B cell (primary cell): ENCODE data around the gene SPEN. TPM values are rescaled to one million over a fixed set of nuclear protein-coding genes. Genes with fewer than 3 reads are reported as not detected.

ENCODE experiments used
- ATAC-seq: fragments of 200-7000 bp; cut with Tn5 transposase; one replicate; pipeline ENCODE4 v1.10.0; 2021; ENCODE audit warnings: low read depth, mild to moderate bottlenecking, moderate number of reproducible peaks, moderate library complexity
- CTCF ChIA-PET: fragments of 350-600 bp; sonication (Branson Sonifier 250); formaldehyde crosslinking; loops from one replicate; lab custom pipeline; 2021; ENCODE audit warnings: antibody characterized with exemption, inconsistent platforms; lab: Charles Lee
- POLR2A ChIA-PET: fragments of 350-600 bp; sonication (Branson Sonifier 250); formaldehyde crosslinking; loops from one replicate; lab custom pipeline; 2021; ENCODE audit warnings: antibody characterized with exemption; lab: Charles Lee
- DNase-seq: peaks from one replicate; pipeline ENCODE4 v3.0.0; 2013
- H2AFZ ChIP-seq: 2 replicates; pipeline ENCODE4 v1.6.1; 2012; ENCODE audit warnings: mild to moderate bottlenecking, low read depth, low read length; ENCODE audit not compliant: insufficient read depth, poor library complexity, severe bottlenecking
- H3K27ac ChIP-seq, 2 donors: 1 replicate in 1 of 2; 2 replicates in 1 of 2; pipeline ENCODE4 v1.5.1; 2012 to 2013; ENCODE audit warnings: low read length in 2 of 2, mild to moderate bottlenecking in 2 of 2, moderate library complexity in 1 of 2
- H3K27me3 ChIP-seq, 4 experiments: fragments of 200-600 bp in 1 of 4; sonication (generic) in 1 of 4; replicated peaks in 1 of 4; 1 replicate in 2 of 4; 2 replicates in 2 of 4; pipeline versions ENCODE4 v1.6.1 to v1.7.0; 2013 to 2016; ENCODE audit warnings: low read length in 3 of 4, mild to moderate bottlenecking in 2 of 4, mixed read lengths in 1 of 4, moderate library complexity in 1 of 4; ENCODE audit not compliant: insufficient read depth in 4 of 4, control insufficient read depth in 3 of 4; ENCODE audit errors: control extremely low read depth in 1 of 4
- H3K36me3 ChIP-seq, 2 experiments: replicated peaks in 1 of 2; 1 replicate in 1 of 2; 2 replicates in 1 of 2; pipeline versions ENCODE4 v1.6.1 to v1.7.1; 2013; ENCODE audit warnings: low read length in 1 of 2; ENCODE audit not compliant: insufficient read depth in 2 of 2, control insufficient read depth in 1 of 2; ENCODE audit errors: control extremely low read depth in 1 of 2, extremely low read depth in 1 of 2
- H3K4me1 ChIP-seq, 2 donors: fragments of 200-600 bp in 1 of 2; sonication (generic) in 1 of 2; 1 replicate in 1 of 2; 2 replicates in 1 of 2; pipeline versions ENCODE4 v1.5.1 to v1.6.1; 2013 to 2017; ENCODE audit warnings: low read length in 2 of 2; ENCODE audit not compliant: control insufficient read depth in 2 of 2, insufficient read depth in 2 of 2
- H3K4me2 ChIP-seq: replicated peaks from 2 replicates; pipeline ENCODE3; 2012; ENCODE audit warnings: mild to moderate bottlenecking, low read depth, low read length; ENCODE audit not compliant: poor library complexity, severe bottlenecking
- H3K4me3 ChIP-seq, 5 experiments: fragments of 200-600 bp in 1 of 5; sonication (generic) in 1 of 5; 1 replicate in 3 of 5; 2 replicates in 2 of 5; pipeline versions ENCODE4 v1.5.1 to v1.7.0; 2011 to 2016; ENCODE audit warnings: low read length in 4 of 5, mild to moderate bottlenecking in 4 of 5, low read depth in 2 of 5, control low read depth in 1 of 5, moderate library complexity in 1 of 5; ENCODE audit not compliant: insufficient read depth in 1 of 5; ENCODE audit errors: control extremely low read depth in 1 of 5, extremely low read depth in 1 of 5
- H3K79me2 ChIP-seq: fragments of 200-600 bp; sonication (generic); one replicate; pipeline ENCODE4 v1.6.0; 2016; ENCODE audit warnings: low read length; ENCODE audit not compliant: control insufficient read depth, insufficient read depth
- H3K9ac ChIP-seq: fragments of 200-600 bp; sonication (generic); 2 replicates; pipeline ENCODE4 v1.6.1; 2017; ENCODE audit warnings: mild to moderate bottlenecking, low read length, moderate library complexity
- H3K9me3 ChIP-seq, 3 donors: one replicate each; pipeline versions ENCODE4 v1.6.1 to v1.7.1; 2013; ENCODE audit warnings: low read length in 2 of 3; ENCODE audit not compliant: control insufficient read depth in 2 of 3, insufficient read depth in 1 of 3; ENCODE audit errors: control extremely low read depth in 1 of 3
- H4K20me1 ChIP-seq: 2 replicates; pipeline ENCODE4 v1.6.0; 2012; ENCODE audit warnings: mild to moderate bottlenecking, low read length; ENCODE audit not compliant: insufficient read depth, control insufficient read depth, poor library complexity, severe bottlenecking
- H3K27ac Mint-ChIP-seq: one replicate; pipeline ENCODE4 v1.8.0; 2021; ENCODE audit warnings: mixed read lengths
- H3K27me3 Mint-ChIP-seq: one replicate; pipeline ENCODE4 v1.8.0; 2021; ENCODE audit warnings: mixed read lengths
- H3K4me1 Mint-ChIP-seq: one replicate; pipeline ENCODE4 v1.8.0; 2021; ENCODE audit warnings: mixed read lengths
- H3K4me3 Mint-ChIP-seq: one replicate; pipeline ENCODE4 v1.8.0; 2021; ENCODE audit warnings: mixed read lengths
- H3K9me3 Mint-ChIP-seq: one replicate; pipeline ENCODE4 v1.8.0; 2022; ENCODE audit warnings: mixed read lengths; ENCODE audit not compliant: insufficient read depth
- EZH2 ChIP-seq: IDR thresholded peaks from 2 replicates; pipeline ENCODE4 v1.6.1; 2012; ENCODE audit warnings: borderline replicate concordance, low read depth, mild to moderate bottlenecking, moderate library complexity, low read length; ENCODE audit not compliant: insufficient read depth, poor library complexity, severe bottlenecking
- WGBS: methylation state at CpG from one replicate; pipeline ENCODE4 v1.1.5; 2013; ENCODE audit warnings: missing lambda C conversion rate; ENCODE audit not compliant: insufficient coverage; 5-methylcytosine and 5-hydroxymethylcytosine counted together
- intact Hi-C: fragments of 100-400 bp; cut with micrococcal nuclease; formaldehyde crosslinking; loops from one replicate; pipeline ENCODE4 v1.10.0; 2022
- polyA plus RNA-seq: library from polyadenylated mRNA; depleted of rRNA; stranded (reverse); fragments of >200 nt; gene quantifications from 2 replicates; pipeline ENCODE4 v1.2.3, GENCODE V29; 2012
- total RNA-seq, 2 donors: library from RNA; stranded (reverse); fragments of 120-200 nt in 1 of 2; gene quantifications; 1 replicate in 1 of 2; 2 replicates in 1 of 2; pipeline versions ENCODE4 v1.2.3 to v1.2.4, GENCODE V29; 2013 to 2022
- TF ChIP-seq, protein P1 (sequence below): fragments of 200-600 bp; IDR thresholded peaks from one replicate; pipeline ENCODE4 v1.8.0; 2022; ENCODE audit warnings: antibody characterized with exemption, mild to moderate bottlenecking

The SPEN gene
- total and polyA plus RNA-seq, 2 donors (not counting 1 experiment from before 2014, with no cell fraction given), result 29.1 to 126 TPM

DNA sequence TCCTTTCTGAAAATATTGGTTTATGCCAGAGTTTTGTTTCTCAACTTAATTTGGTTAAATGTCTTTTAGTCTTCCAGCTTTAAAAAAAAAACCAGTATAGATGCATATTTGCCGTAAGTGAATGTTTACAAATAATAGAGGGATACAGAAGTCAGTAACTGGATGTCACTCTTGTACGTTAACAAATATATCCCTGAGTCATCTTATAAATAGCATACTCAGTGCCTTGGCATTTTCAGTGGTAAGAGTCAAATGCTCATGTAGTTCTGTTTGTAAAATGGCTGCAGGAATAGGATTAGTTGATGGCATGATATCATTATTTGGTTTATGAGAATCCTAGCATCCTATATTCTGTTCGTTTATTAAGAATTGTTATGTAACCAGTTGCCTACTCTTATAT lies 55.4 kb downstream of the SPEN start:
- peaks cover 3 to 13% of the 10 kb centered on the region in 2 experiments for H3K36me3 ChIP-seq
- ChIA-PET POLR2A (no interaction called here), CTCF (interaction anchor here (0.9 to 2.2 kb wide), 2 partner anchors 82 to 87 kb away, joined by 3 to 8 read pairs; no protein-coding TSS in a partner anchor)
- DNase-seq (no peak), ATAC-seq (no peak)
- H3K27ac Mint-ChIP-seq, result no peak overlapping the region
- no peaks in the 10 kb centered on the region for H3K9me3 Mint-ChIP-seq
- no peak overlapping the region for H3K9ac ChIP-seq
- H3K4me1 Mint-ChIP-seq, result peaks cover 27% of the 10 kb centered on the region
- H3K4me2 ChIP-seq, result no peak overlapping the region
- no peaks in the 10 kb centered on the region for H3K4me1 ChIP-seq
- no peak overlapping the region for H2AFZ ChIP-seq
- WGBS, result no CpG with 5 or more reads among the region's 3 CpGs
- H4K20me1 ChIP-seq, result peaks cover 70% of the 10 kb centered on the region
- intact Hi-C loops, result no loop called here
- H3K4me3 Mint-ChIP-seq, result no peak overlapping the region
- no peaks in the 10 kb centered on the region for H3K27me3 Mint-ChIP-seq
- no peaks in the 10 kb centered on the region for H3K9me3 ChIP-seq
- no peaks in the 10 kb centered on the region for H3K27me3 ChIP-seq
- H3K4me3 ChIP-seq, result no peak overlapping the region
- no peak overlapping the region for H3K27ac ChIP-seq
- TF ChIP-seq, protein P1, sequence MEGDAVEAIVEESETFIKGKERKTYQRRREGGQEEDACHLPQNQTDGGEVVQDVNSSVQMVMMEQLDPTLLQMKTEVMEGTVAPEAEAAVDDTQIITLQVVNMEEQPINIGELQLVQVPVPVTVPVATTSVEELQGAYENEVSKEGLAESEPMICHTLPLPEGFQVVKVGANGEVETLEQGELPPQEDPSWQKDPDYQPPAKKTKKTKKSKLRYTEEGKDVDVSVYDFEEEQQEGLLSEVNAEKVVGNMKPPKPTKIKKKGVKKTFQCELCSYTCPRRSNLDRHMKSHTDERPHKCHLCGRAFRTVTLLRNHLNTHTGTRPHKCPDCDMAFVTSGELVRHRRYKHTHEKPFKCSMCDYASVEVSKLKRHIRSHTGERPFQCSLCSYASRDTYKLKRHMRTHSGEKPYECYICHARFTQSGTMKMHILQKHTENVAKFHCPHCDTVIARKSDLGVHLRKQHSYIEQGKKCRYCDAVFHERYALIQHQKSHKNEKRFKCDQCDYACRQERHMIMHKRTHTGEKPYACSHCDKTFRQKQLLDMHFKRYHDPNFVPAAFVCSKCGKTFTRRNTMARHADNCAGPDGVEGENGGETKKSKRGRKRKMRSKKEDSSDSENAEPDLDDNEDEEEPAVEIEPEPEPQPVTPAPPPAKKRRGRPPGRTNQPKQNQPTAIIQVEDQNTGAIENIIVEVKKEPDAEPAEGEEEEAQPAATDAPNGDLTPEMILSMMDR, result no peak
- TF ChIP-seq EZH2, result no peak
- peaks cover 99% of the 10 kb centered on the region for H3K79me2 ChIP-seq

DNA sequence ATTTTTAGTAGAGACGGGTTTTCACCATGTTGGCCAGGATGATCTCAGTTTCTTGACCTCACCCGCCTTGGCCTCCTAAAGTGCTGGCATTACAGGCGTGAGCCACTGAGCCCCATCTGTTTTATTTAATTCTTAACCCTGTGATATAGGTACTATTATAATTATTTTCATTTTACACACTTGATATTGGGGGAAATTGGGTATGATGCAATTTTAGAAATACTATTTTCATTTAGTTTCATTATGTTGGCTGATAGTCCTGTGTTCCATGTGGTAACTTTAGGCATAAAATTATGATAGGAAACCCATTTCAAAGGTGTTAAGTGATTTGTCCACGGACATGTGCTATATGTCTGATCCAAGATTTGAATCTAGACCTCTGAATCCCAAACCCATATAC lies 61.1 kb downstream of the SPEN start:
- intact Hi-C loops, result no loop called here
- Histone ChIP-seq H3K79me2 (peaks cover 97% of the 10 kb centered on the region), H3K4me3 (no peak overlapping the region), H3K36me3 (peaks cover 18 to 43% of the 10 kb centered on the region in 2 experiments), H3K4me1 (no peaks in the 10 kb centered on the region), H3K9me3 (no peaks in the 10 kb centered on the region), H3K4me2 (no peak overlapping the region), H2AFZ (no peak overlapping the region), H3K27ac (no peak overlapping the region), H4K20me1 (peaks cover 40% of the 10 kb centered on the region), H3K9ac (no peak overlapping the region), H3K27me3 (no peaks in the 10 kb centered on the region)
- no peak for TF ChIP-seq EZH2
- TF ChIP-seq, protein P1, result no peak
- CTCF ChIA-PET, result interaction anchor here (0.7 kb wide), 1 partner anchor 113 kb away, joined by 3 read pairs; no protein-coding TSS in a partner anchor
- ATAC-seq (no peak), DNase-seq (no peak)
- Mint-ChIP-seq H3K27ac (no peak overlapping the region), H3K27me3 (no peaks in the 10 kb centered on the region), H3K4me1 (peaks cover 3% of the 10 kb centered on the region), H3K4me3 (no peak overlapping the region), H3K9me3 (no peaks in the 10 kb centered on the region)
- POLR2A ChIA-PET, result no interaction called here
- WGBS, result no CpG with 5 or more reads among the region's 4 CpGs
